GM18526 (cell line): Measurements from ENCODE around the gene MIDN.

Experiments
- POLR2A ChIP-seq: IDR thresholded peaks from 3 replicates; pipeline ENCODE4 v1.6.1; 2011; ENCODE audit not compliant: insufficient read length; ENCODE audit errors: extremely low read depth

MIDN gene

DNA sequence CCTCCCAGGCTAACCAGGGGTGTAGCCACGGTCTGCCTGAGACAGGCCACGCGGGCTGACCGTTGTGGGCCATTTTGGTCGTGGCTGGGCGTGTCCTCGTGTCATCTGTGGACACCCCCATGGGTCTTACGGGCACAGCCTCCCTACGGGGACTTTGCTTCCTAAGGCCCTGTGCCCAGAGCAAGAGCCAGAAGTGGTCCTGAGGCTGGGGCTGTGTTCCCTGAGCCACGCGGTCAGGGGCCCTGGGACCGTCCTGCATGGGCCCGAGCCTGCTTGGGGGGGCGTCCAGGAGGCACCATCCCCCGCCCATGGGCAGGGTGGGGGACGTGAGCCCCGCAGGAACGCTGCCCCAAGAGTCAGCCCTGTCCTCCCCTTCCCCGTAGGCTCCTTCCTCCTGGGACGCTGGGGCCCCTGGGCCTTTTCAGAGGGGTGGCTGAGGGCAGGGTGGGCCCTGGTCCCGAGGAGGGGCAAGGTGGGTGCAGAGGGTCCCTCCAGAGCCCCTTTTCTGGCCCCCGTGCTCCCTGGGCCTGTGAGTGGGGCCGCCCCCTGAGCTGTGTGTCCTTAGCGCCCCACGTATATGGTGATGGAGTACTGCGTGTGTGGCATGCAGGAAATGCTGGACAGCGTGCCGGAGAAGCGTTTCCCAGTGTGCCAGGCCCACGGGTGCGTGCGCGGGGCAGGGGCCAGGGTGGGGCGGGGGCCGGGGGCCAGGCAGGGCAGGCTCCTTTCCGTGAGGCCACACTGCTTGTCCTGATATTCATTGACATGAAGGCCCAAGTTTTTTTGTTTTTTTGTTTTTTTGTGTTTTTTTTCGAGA, 29.4 kb upstream of the MIDN start:
- TF ChIP-seq POLR2A: no peak

DNA sequence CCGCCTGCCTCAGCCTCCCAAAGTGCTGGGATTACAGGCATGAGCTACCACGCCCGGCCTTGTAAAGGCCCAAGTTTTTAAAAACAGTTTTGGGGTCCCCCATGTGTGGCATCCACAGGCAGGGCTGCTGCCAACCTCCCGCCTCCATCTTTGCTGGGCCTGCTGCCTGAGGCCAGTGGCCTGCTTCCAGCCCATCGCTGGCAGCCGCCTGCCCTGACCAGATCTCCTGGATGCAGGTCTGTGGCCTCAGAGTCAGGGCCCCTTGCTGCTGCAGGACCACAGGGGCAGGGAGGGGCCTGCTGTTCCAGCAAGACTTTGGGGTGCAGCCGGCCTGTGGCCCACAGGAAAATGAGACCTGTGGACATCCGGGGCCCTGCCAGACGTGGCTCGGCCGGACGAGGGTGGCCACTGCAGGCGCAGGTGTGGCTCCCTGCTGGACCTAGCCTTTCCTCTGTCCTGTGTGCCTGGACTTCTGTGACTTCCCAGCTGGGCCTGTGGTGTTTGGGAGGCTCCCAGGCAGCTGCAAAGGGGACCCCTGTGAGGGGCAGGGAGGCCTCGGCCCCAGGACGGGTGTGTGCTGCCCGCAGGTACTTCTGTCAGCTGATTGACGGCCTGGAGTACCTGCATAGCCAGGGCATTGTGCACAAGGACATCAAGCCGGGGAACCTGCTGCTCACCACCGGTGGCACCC, 28.5 kb upstream of the MIDN start:
- no peak for TF ChIP-seq POLR2A

DNA sequence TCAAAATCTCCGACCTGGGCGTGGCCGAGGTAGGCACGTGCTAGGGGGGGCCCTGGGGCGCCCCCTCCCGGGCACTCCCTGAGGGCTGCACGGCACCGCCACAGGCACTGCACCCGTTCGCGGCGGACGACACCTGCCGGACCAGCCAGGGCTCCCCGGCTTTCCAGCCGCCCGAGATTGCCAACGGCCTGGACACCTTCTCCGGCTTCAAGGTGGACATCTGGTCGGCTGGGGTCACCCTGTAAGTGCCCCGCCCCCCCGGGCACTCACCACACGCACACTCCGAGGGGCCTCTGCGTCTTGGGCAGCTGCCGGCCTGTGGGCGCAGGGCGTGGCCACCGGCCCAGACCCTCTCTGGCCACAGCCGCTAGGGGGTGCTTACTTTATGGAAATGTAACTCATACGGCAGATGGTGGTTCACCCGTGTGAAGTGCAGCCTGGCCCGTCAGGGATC, 27.9 kb upstream of the MIDN start:
- TF ChIP-seq POLR2A: no peak

DNA sequence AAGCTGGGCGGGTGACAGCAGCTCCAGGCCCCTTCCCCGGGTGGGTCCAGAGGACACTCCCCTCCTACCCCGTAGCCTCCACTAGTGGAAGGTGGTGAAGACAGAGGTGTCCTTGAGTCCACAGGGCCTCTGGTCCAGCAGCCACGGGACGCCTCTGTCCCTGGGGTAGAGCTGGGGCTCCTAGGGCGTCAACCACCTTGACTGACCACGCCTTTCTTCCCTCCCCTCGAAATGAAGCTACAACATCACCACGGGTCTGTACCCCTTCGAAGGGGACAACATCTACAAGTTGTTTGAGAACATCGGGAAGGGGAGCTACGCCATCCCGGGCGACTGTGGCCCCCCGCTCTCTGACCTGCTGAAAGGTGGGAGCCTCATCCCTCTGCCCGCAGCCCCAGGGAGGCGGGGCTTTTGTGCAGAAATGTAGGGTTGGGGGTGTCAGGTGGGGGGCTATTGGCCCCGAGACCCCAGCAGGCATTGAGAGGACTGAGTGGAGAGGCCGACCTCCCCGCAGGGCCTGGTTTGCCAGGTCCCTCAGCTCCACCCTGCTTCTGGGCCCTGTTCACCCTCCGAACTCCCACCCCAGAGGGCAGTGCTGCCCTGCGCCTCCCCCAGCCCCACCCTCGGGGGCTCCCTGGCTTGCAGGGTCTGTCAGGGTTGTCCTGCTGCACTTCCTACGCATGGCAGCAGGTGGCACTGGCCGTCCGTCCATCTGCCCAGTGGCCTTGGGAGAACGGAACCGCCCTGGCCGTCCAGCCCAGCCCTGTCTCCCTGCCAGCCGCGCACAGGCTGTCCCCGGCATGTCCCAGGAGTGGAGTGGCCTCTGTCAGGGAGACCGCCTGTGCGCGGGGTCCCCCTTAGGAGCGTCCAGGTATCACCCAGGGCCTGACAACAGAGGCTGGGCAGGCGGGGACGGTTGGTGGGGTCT, 27.1 kb upstream of the MIDN start:
- no peak for TF ChIP-seq POLR2A

DNA sequence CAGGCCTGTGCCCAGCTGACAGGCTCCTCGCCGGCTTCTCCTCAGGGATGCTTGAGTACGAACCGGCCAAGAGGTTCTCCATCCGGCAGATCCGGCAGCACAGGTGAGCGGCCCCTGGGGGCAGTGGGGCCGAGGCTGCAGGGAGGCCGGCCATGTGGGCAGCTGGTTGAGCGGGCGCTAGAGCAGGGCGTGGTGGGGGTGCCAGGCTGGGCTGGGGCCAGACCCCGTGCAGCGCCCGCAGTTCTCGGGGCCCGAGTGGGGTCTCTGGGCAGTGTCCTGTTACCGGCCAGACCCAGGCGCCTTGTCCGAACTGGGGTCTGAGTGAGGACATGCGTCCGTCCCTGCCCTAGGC, 26.5 kb upstream of the MIDN start:
- no peak for TF ChIP-seq POLR2A

DNA sequence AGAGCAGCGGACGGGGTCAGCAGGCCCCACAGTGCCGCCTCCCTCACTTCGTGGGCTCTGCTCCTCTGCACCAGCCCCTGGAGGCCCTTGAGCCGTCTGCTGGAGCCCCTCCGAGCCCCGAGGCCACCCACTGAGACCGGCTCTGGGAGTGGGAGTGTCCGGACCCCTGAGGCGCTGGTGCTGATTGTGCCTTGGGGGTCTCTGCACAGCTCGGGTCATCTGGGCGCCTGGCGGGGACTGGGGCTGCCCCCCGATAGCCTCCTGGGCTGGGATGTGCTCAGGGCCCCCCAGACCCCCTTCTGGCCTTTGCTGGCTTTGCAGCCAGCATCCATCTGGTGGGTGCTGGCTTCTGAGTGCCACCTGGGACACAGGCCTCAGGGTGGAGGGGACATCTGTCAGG, 26.0 kb upstream of the MIDN start:
- no peak for TF ChIP-seq POLR2A

DNA sequence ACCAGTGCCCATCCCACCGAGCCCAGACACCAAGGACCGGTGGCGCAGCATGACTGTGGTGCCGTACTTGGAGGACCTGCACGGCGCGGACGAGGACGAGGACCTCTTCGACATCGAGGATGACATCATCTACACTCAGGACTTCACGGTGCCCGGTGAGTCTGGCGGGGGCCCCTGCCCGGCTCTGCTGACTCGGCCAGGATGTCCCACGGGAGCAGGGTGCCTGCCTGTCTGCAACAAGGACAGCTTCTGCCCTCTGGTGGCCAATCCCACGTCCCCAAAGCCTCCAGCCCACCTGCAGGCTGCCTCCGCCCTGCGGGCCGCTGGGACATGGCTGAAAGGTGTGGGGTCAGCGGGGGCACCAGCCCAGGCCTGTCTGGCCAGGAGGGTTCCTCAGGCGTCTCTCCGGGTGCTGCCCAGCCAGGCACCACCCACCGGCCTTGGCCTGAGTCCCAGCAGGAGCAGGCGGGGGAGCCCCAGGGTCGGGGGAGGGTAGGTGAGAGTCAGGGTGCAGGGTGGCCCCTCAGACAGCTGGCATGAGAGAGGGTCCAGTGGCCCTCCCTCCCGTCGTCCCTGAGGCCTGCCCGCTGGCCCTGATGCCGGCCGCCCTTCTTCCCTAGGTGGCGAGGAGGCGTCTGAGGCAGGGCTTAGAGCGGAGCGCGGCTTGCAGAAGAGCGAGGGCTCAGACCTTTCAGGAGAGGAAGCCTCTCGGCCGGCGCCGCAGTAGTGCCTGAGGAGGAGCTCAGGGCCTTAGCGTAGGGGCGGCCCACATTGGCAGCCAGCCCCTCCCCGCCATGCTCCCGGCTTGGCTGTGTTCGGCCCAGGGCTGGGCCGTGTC, 25.1 kb upstream of the MIDN start:
- TF ChIP-seq POLR2A: no peak

DNA sequence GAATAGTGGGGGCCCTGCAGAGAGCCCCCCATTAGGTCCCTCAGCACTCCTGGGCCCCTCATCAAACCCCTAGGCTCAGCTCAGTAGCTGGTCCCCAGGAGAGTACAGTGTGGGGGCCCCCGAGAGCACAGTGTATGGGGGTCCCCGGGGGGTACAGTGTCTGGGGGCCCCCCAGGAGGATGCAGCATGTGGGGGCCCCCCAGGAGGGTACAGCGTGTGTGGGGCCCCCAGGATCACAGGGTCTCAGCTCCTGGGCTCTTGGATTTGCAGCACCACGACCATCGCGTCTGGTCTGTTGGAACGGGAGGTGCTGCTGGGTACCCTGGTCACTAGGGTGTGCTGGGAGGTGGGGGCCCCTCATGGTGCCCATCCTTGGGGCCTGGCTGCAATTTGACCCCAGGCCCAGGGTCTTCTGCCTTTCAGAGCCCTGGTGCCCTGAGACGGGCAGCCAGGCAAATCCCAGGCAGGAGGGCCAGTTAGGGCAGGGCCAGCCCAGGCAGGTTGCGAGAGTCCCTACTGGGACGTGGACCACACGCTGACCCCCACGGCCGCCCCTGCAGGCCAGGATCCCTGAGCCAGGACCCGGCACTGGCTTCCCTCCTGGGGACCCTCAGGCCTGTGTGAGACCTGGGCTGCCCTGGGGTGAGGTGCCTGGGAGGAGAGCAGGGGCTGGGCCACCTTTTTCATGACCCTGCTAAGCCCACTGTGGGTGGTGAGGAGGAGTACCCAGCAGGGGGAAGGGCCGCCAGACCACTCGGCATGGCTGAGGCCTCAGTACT, 24.1 kb upstream of the MIDN start:
- no peak for TF ChIP-seq POLR2A

DNA sequence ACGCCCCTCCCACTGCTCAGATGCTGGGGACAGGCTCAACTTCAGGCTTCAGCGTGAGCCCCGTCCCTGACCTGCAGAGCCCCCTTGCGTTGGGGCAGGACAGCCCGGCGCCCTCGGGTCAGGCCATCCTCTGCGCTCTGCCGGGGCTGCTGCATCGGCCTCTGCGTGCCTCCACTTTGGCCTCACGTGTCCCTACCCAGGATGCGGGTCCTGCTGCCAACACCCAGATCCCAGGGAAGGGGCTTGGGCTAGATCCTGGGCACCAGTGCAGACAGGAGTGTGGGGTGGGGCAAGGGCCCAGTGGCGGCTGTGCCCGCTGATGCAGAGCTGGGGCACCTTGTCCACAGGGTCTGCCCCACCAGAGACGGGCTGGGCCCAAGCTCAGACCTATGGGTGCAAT, 23.5 kb upstream of the MIDN start:
- TF ChIP-seq POLR2A: no peak

DNA sequence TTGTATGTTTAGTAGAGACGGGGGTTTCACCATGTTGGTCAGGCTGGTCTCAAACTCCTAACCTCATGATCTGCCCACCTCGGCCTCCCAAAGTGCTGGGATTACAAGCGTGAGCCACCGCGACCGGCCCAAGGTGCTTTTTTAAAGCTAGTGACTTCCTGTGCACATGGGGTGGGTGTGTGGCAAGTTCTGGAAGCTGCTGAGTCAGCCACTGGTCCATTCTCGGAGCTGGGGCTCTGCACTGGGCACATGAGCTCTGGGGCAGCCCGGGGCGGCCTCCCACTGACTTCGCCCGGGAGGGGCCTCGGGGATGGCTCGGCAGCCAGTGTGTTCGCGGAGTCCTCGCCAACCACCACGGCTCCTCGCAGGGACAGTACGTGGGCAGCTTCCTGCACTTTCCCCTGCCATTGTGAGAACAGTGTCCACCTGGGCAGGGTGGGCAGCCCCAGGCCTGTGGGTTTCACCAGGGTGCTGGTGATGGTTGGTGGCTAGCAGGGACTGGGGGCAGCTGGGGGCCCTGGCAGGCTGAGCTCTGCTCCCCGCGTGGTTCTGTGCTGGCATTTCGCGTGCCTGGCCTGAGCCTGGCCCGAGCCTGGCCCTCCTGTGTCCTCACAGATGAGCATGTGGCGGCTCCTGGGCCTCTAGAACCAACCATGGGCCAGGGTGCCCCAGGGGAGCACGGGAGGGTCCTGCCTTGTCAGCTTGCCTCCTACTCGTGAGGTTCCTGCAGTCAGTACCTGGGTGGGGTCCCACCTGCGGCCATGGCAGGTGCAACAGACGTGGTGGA, 22.8 kb upstream of the MIDN start:
- TF ChIP-seq POLR2A: no peak

DNA sequence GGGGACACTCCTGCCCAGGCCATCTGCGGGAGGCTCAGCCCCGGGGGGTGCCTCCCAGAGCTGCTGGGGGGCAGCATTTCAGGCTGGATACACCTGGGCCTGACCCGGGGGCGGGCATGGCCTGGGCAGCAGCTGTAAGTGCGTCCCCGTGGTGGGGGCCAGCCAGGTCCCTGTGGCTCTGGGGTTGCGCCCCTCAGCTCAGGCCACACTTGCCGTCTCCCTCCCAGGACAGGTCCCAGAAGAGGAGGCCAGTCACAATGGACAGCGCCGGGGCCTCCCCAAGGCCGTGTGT, 22.2 kb upstream of the MIDN start:
- no peak for TF ChIP-seq POLR2A

DNA sequence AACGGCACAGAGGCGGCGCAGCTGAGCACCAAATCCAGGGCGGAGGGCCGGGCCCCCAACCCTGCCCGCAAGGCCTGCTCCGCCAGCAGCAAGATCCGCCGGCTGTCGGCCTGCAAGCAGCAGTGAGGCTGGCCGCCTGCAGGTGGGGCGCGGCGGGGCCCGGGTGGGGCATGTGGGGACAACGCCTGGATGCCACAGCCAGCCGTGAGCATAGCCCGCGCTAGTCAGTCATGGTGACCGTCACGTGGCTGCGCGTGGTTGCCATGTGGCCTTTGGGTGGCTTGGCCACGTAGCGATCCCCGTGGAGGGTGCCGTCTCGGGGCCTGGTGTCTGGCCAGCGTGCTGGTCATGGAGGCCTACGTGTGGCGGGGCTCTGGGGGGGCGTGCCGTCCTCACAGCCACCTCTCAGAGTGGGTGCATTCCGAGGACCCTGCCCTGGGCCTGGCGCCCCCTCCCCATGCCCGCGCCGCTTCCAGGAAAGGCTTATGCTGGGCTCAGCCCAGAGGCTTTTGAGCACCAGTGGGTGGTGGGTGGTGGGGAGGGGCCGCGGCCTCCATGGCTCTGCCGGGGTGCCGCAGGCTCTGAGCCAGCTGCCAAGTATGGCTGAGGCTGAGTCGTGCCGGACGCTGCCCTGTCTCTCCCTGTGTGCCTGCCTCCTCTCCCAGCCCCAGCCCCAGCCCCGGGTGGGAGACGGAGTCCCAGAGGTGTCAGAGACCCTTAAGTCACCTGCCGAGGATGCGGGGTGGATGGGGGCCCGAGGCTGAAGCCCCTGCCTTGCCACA, 21.7 kb upstream of the MIDN start:
- TF ChIP-seq POLR2A: no peak
